ENCODE measurements around the gene WDR82. TPM values are rescaled to one million over a fixed set of nuclear protein-coding genes. Genes with fewer than 3 reads are reported as not detected.

WDR82 gene
- total RNA-seq, 1 donor from 2014 or later, result 105 TPM

DNA sequence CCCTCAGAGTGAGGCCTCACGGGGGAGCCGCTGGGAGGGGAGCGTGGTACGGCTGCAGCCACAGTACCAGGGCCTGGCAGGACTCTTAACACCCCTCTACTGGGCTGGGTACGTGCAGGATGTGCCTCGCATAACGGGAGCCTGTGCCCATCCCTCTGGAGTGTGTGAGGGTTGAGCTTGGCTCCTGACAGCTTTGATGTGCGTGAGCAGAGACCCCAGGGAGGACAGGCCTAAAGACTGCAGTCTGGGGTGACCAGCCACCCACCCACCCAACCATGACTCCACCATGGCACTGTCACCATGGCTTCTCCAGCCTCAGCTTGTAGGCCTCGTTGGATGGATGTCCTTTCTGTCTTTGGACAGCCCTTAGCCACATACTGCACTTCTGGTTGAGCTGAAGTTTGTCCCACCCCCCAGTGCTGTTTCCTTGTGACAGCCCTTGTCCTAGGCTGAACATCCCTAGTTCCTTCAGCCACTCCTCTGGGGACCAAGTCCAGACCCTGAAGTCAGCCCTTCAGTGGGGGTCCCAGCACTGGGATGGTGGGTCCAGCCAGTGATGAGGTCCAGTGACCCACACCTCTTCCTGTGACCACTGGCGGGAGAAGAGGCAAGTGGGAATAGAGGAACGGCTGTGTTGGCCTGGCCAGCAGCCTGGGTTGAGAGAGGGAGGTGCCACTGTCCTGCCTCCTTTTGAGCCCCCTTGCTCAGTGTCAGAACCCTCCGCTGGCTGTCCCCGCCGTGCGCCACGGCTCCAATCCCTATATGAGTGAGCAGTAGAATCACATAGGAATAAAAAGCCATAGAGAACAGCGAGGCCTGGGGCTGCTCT lies 15.3 kb upstream of the WDR82 start:
- no peak for DNase-seq (ENCODE audit: low spot score in 2 of 2, unreplicated experiment in 2 of 2)
- H3K27me3 Mint-ChIP-seq (ENCODE audit: low read depth), result no peaks in the 10 kb centered on the region
- no peaks in the 10 kb centered on the region for H3K36me3 Mint-ChIP-seq
- no peaks in the 10 kb centered on the region for H3K9me3 Mint-ChIP-seq
- TF ChIP-seq, protein P1, sequence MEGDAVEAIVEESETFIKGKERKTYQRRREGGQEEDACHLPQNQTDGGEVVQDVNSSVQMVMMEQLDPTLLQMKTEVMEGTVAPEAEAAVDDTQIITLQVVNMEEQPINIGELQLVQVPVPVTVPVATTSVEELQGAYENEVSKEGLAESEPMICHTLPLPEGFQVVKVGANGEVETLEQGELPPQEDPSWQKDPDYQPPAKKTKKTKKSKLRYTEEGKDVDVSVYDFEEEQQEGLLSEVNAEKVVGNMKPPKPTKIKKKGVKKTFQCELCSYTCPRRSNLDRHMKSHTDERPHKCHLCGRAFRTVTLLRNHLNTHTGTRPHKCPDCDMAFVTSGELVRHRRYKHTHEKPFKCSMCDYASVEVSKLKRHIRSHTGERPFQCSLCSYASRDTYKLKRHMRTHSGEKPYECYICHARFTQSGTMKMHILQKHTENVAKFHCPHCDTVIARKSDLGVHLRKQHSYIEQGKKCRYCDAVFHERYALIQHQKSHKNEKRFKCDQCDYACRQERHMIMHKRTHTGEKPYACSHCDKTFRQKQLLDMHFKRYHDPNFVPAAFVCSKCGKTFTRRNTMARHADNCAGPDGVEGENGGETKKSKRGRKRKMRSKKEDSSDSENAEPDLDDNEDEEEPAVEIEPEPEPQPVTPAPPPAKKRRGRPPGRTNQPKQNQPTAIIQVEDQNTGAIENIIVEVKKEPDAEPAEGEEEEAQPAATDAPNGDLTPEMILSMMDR (IDR thresholded peaks at IDR 0.05; ENCODE audit: unreplicated experiment), result no peak
- H3K4me1 Mint-ChIP-seq, result peaks cover 20% of the 10 kb centered on the region
- no peak overlapping the region for H3K4me3 Mint-ChIP-seq
- H3K27ac Mint-ChIP-seq, result no peak overlapping the region

DNA sequence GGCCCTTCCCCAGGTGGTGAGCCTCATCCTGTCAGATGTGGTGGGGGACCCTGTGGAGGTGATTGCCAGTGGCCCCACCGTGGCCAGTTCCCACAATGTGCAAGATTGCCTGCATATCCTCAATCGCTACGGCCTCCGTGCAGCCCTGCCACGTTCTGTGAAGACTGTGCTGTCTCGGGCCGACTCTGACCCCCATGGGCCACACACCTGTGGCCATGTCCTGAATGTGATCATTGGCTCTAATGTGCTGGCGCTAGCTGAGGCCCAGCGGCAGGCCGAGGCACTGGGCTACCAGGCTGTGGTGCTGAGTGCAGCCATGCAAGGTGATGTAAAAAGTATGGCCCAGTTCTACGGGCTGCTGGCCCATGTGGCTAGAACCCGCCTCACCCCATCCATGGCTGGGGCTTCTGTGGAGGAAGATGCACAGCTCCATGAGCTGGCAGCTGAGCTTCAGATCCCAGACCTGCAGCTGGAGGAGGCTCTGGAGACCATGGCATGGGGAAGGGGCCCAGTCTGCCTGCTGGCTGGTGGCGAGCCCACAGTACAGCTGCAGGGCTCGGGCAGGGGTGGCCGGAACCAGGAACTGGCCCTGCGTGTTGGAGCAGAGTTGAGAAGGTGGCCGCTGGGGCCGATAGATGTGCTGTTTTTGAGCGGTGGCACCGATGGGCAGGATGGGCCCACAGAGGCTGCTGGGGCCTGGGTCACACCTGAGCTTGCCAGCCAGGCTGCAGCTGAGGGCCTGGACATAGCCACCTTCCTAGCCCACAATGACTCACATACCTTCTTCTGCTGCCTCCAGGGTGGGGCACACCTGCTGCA lies 14.0 kb upstream of the WDR82 start:
- no peaks in the 10 kb centered on the region for H3K27me3 Mint-ChIP-seq (ENCODE audit: low read depth)
- H3K27ac Mint-ChIP-seq, result no peak overlapping the region
- TF ChIP-seq, protein P1 (IDR thresholded peaks at IDR 0.05; ENCODE audit: unreplicated experiment), result no peak
- no peaks in the 10 kb centered on the region for H3K9me3 Mint-ChIP-seq
- no peaks in the 10 kb centered on the region for H3K36me3 Mint-ChIP-seq
- H3K4me3 Mint-ChIP-seq, result no peak overlapping the region
- peaks cover 13% of the 10 kb centered on the region for H3K4me1 Mint-ChIP-seq
- DNase-seq (ENCODE audit: low spot score in 2 of 2, unreplicated experiment in 2 of 2), result no peak

DNA sequence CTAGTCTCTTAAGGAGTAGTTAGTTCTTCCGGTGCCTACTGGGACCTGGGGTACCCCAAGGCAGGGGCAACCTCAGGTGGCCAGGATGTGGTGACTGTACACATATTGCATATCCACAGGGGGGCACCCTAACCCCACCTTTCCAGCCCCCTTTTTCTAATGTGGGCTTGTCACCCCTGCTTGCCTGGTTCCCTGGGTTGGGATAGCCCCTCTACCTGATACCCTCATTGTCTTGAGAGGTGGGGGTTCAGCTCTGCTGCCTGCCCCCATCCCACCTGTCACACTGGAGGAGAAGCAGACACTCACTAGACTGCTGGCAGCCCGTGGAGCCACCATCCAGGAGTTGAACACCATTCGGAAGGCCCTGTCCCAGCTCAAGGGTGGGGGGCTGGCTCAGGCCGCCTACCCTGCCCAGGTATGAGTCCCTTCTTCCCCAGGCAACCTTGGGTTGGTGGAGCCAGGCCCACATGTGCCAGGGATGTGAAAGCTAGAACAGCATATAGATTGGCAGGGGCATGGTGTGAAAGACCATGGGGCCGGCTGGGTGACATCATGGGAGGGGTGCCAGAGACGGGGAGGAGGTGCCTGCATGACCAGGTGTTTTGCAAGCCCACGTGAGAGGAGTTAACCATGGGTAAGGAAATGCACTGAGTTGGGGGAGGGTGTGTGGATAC lies 13.2 kb upstream of the WDR82 start:
- DNase-seq (ENCODE audit: low spot score in 2 of 2, unreplicated experiment in 2 of 2), result no peak
- no peaks in the 10 kb centered on the region for H3K27me3 Mint-ChIP-seq (ENCODE audit: low read depth)
- H3K36me3 Mint-ChIP-seq, result no peaks in the 10 kb centered on the region
- no peak overlapping the region for H3K27ac Mint-ChIP-seq
- no peaks in the 10 kb centered on the region for H3K9me3 Mint-ChIP-seq
- peaks cover 12% of the 10 kb centered on the region for H3K4me1 Mint-ChIP-seq
- TF ChIP-seq, protein P1 (IDR thresholded peaks at IDR 0.05; ENCODE audit: unreplicated experiment), result no peak
- H3K4me3 Mint-ChIP-seq, result no peak overlapping the region

DNA sequence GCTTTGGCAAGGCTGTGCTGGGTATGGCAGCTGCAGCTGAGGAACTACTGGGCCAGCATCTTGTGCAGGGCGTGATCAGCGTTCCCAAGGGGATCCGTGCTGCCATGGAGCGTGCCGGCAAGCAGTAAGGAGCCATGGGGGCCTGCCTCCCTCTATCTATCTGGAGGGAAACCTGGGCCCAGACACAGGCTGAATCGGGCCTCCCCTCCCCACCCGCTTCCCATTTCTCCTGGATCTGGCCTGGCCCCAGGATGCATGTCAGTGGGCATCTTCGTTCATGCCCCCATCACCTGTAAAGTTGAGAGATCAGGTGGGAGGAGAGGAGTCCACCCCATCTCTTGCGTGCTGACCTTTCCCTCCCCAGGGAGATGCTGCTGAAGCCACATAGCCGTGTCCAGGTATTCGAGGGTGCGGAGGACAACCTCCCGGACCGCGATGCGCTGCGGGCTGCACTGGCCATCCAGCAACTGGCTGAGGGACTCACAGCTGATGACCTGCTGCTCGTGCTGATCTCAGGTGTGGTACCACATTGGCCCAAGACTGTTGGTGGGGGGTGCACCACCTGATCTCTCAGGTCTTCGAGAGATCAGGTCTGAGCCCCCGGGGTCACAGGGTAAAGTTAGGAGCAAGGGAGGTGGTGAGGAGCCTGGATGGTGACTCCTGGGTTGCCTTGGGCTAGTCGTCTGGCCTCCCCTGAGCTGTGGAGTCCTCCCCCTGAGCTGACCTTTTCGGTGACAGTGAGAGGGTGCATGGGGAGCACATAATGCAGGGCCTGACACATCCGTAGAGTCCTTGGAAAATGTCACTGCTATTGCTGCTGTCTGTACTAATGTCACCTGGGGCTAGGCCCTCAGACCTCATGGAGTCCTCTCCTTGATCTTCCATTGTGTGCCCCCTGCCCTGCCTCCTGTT lies 12.4 kb upstream of the WDR82 start:
- Mint-ChIP-seq H3K4me3 (no peak overlapping the region), H3K27ac (no peak overlapping the region)

More for the DNA sequence above, 12.4 kb upstream of the WDR82 start:
- Mint-ChIP-seq H3K36me3 (no peaks in the 10 kb centered on the region), H3K4me1 (peaks cover 8% of the 10 kb centered on the region), H3K27me3 (ENCODE audit: low read depth) (no peaks in the 10 kb centered on the region), H3K9me3 (no peaks in the 10 kb centered on the region)
- no peak for DNase-seq (ENCODE audit: low spot score in 2 of 2, unreplicated experiment in 2 of 2)
- TF ChIP-seq, protein P1 (IDR thresholded peaks at IDR 0.05; ENCODE audit: unreplicated experiment), result no peak

Data from mesothelial cell of epicardium (in vitro differentiated cells).